ENCODE data around the gene RCAN3. TPM values are rescaled to one million over a fixed set of nuclear protein-coding genes. Genes with fewer than 3 reads are reported as not detected.

RCAN3 gene
- total and polyA plus RNA-seq, 2 of the 13 experiments (the other 11 are each of a cell fraction or from before 2014, with no cell fraction given): 12.2 to 13.3 TPM

GRCh38 chr1:24540906-24541710 lies 38.5 kb downstream of the RCAN3 start (continued):
- TF ChIP-seq ZNF609 (CRISPR knock-in tag; IDR thresholded peaks at IDR 0.05; ENCODE audit: borderline replicate concordance) (peak; percentile 65), RARA (CRISPR knock-in tag; IDR thresholded peaks at IDR 0.05) (peak; percentile 90), ZBTB43 (CRISPR knock-in tag; conservative IDR thresholded peaks at IDR 0.05) (peak; percentile 61; the same call in 1 of the 2 replicates), KDM3A (CRISPR knock-in tag; IDR thresholded peaks at IDR 0.05; ENCODE audit: low read depth) (0 out of 2 replicates have a peak, but pooled peaks have one; percentile 28), KDM6A (CRISPR knock-in tag; IDR thresholded peaks at IDR 0.05; ENCODE audit: low read depth) (peak; percentile 92), MEF2D (CRISPR knock-in tag; IDR thresholded peaks at IDR 0.05) (0 out of 2 replicates have a peak, but pooled peaks have one; percentile 16), ZNF556 (CRISPR knock-in tag; IDR thresholded peaks at IDR 0.05; ENCODE audit: borderline replicate concordance) (0 out of 2 replicates have a peak, but pooled peaks have one; percentile 43), ZNF333 (CRISPR knock-in tag; IDR thresholded peaks at IDR 0.05; ENCODE audit: borderline replicate concordance) (no peak), PHF5A (CRISPR knock-in tag; IDR thresholded peaks at IDR 0.05; ENCODE audit: low read depth, unreplicated experiment) (peak; percentile 39), FOXP1 (IDR thresholded peaks at IDR 0.05) (no peak), FOXP1 (CRISPR knock-in tag; IDR thresholded peaks at IDR 0.05) (peak; percentile 85), ZNF660 (CRISPR knock-in tag; IDR thresholded peaks at IDR 0.05; ENCODE audit: borderline replicate concordance, low read depth) (no peak), GATAD1 (CRISPR knock-in tag; IDR thresholded peaks at IDR 0.05) (peak; percentile 22; the same call in 1 of the 2 replicates), HDAC1 (CRISPR knock-in tag; IDR thresholded peaks at IDR 0.05) (peak; percentile 53; the same call in 1 of the 2 replicates), AHDC1 (CRISPR knock-in tag; IDR thresholded peaks at IDR 0.05; ENCODE audit: borderline replicate concordance) (peak; percentile 89), RBM22 (optimal IDR thresholded peaks at IDR 0.05; ENCODE audit: low read length) (no peak), ASH2L (IDR thresholded peaks at IDR 0.05; ENCODE audit: insufficient read length, low read depth, low read length) (peak; percentile 97), RXRB (CRISPR knock-in tag; IDR thresholded peaks at IDR 0.05; ENCODE audit: borderline replicate concordance) (peak; percentile 89)

All from HepG2 (cell line).